ENCODE results near the gene PTGER4. TPM values are rescaled to one million over a fixed set of nuclear protein-coding genes. Genes with fewer than 3 reads are reported as not detected.
A peak's percentile ranks its signal among the peaks of the same experiment; 100 is the strongest.

The PTGER4 gene
- total RNA-seq, 4 donors from 2014 or later, result 13.3 to 44.6 (median 27.9) TPM

- intact Hi-C loops (cut with DNase I), result no loop called here
- Histone ChIP-seq H3K4me1 (peaks cover 27 to 43% (median 35%) of the 10 kb centered on the region in 4 donors), H3K9me3 (no peaks in the 10 kb centered on the region), H3K4me3 (no peak overlapping the region), H3K27ac (replicated peaks in 1 of 4) (no peak overlapping the region), H3K36me3 (peaks cover 2 to 16% (median 9%) of the 10 kb centered on the region in 4 donors), H3K27me3 (no peaks in the 10 kb centered on the region)
- 7% methylated on average over 1 of the region's 1 CpG for WGBS
- DNase-seq (ENCODE audit: extremely low spot score), result no peak
- peak; percentile 50 to 75 (median 71) for TF ChIP-seq CTCF (IDR thresholded peaks at IDR 0.05)
- TF ChIP-seq EP300 (IDR thresholded peaks at IDR 0.05), result no peak
- TF ChIP-seq POLR2A (IDR thresholded peaks at IDR 0.05; ENCODE audit: low read depth), result no peak
- TF ChIP-seq POLR2AphosphoS5 (IDR thresholded peaks at IDR 0.05), result no peak
These were observed 56.6 kb downstream of the PTGER4 start for GRCh38 chr5:40736103-40736875.

GRCh38 chr5:40738502-40738901, 58.8 kb downstream of the PTGER4 start:
- peaks cover 4 to 22% (median 14%) of the 10 kb centered on the region in 4 donors for H3K36me3 ChIP-seq
- H3K9me3 ChIP-seq, result no peaks in the 10 kb centered on the region
- no peak overlapping the region for H3K4me3 ChIP-seq
- no peak for DNase-seq (ENCODE audit: extremely low spot score)
- no peak overlapping the region for H3K27ac ChIP-seq (replicated peaks in 1 of 4)
- intact Hi-C loops (cut with DNase I), result no loop called here
- TF ChIP-seq EP300 (IDR thresholded peaks at IDR 0.05), result no peak
- no peak for TF ChIP-seq CTCF (IDR thresholded peaks at IDR 0.05)
- TF ChIP-seq POLR2A (IDR thresholded peaks at IDR 0.05; ENCODE audit: low read depth), result no peak
- TF ChIP-seq POLR2AphosphoS5 (IDR thresholded peaks at IDR 0.05), result no peak
- peaks cover 23 to 32% (median 28%) of the 10 kb centered on the region in 4 donors for H3K4me1 ChIP-seq
- H3K27me3 ChIP-seq, result no peaks in the 10 kb centered on the region

Small RNA genes within 50 kb of the gene (small RNA-seq; reads per million reads assigned to genes)
- 0 reads per million in 3 donors for gene RF00092

Other genes with a start within 250 kb of the PTGER4 start
- gene TTC33, start 76.0 kb downstream of the PTGER4 start, total RNA-seq, result 10 to 100 TPM; 19.1 to 32.7 (median 24.0) TPM
- 10 to 100 TPM; 70.1 to 85.0 (median 78.6) TPM for gene PRKAA1, start 118.5 kb downstream of the PTGER4 start, total RNA-seq
- gene RPL37, start 155.3 kb downstream of the PTGER4 start, total RNA-seq, result 100 to 1,000 TPM; 119 to 984 (median 276) TPM
- 10 to 100 TPM in 1 of 4 donors, 1 to 10 TPM in 3; 5.4 to 10.1 (median 9.0) TPM for gene CARD6, start 161.5 kb downstream of the PTGER4 start, total RNA-seq
- gene C7, start 229.6 kb downstream of the PTGER4 start, total RNA-seq, result 1,000 to 10,000 TPM in 1 of 4 donors, 100 to 1,000 TPM in 3; 713 to 1,019 (median 874) TPM